Measurements from ENCODE around the gene FAM237B.

GRCh38 chr7:90351987-90352386 lies 30.9 kb upstream of the FAM237B start:
- TF ChIP-seq, protein P1, sequence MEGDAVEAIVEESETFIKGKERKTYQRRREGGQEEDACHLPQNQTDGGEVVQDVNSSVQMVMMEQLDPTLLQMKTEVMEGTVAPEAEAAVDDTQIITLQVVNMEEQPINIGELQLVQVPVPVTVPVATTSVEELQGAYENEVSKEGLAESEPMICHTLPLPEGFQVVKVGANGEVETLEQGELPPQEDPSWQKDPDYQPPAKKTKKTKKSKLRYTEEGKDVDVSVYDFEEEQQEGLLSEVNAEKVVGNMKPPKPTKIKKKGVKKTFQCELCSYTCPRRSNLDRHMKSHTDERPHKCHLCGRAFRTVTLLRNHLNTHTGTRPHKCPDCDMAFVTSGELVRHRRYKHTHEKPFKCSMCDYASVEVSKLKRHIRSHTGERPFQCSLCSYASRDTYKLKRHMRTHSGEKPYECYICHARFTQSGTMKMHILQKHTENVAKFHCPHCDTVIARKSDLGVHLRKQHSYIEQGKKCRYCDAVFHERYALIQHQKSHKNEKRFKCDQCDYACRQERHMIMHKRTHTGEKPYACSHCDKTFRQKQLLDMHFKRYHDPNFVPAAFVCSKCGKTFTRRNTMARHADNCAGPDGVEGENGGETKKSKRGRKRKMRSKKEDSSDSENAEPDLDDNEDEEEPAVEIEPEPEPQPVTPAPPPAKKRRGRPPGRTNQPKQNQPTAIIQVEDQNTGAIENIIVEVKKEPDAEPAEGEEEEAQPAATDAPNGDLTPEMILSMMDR (conservative IDR thresholded peaks at IDR 0.05; ENCODE audit: low read depth, low read length) = no peak
- no peak for TF ChIP-seq EZH2 (IDR thresholded peaks at IDR 0.05; ENCODE audit: low read length, unreplicated experiment)

Data from PC-3 (cell line).